Ammon's horn (tissue), 1 donor: ENCODE measurements around the gene C1orf52.
A peak's percentile ranks its signal among the peaks of the same experiment; 100 is the strongest.
"Not testable (repeated sequence)": the region's sequence is repeated elsewhere in the genome, so short reads cannot be mapped to it uniquely, and the experiment has no call there.

ENCODE experiments used
- DNase-seq: peaks from one replicate; pipeline ENCODE4 v3.0.0-alpha.2; 2016; ENCODE audit warnings: low spot score

Gene C1orf52

GRCh38 chr1:85277802-85278201, 18.3 kb upstream of the C1orf52 start:
- DNase-seq, result no peak

GRCh38 chr1:85276978-85277639, 17.6 kb upstream of the C1orf52 start:
- DNase-seq, result no peak

GRCh38 chr1:85276215-85276977, 16.9 kb upstream of the C1orf52 start, which contains the start of gene BCL10:
Gene BCL10 (minus strand): TSS chr1:85276632. CDS start chr1:85276352, 280 bp downstream.
- peak; percentile 100 for DNase-seq

- DNase-seq, result no peak
Measured at GRCh38 chr1:85275701-85276214, 16.3 kb upstream of the C1orf52 start.

- no peak for DNase-seq
Measured at GRCh38 chr1:85274969-85275453, 15.5 kb upstream of the C1orf52 start.

GRCh38 chr1:85273397-85273796, 13.9 kb upstream of the C1orf52 start:
- no peak for DNase-seq

GRCh38 chr1:85268801-85269585, 9.5 kb upstream of the C1orf52 start:
- no peak for DNase-seq

- no peak for DNase-seq
Measured at GRCh38 chr1:85267313-85267712, 7.9 kb upstream of the C1orf52 start.

- DNase-seq, result no peak
Measured at GRCh38 chr1:85264150-85264549, 4.7 kb upstream of the C1orf52 start.

GRCh38 chr1:85262985-85263384, 3.5 kb upstream of the C1orf52 start:
- no peak for DNase-seq

GRCh38 chr1:85259912-85260274, 431 bp upstream of the C1orf52 start:
- DNase-seq, result peak; percentile 40

- DNase-seq, result no peak
Measured at GRCh38 chr1:85258536-85259117, 835 bp downstream of the C1orf52 start.

- not testable (repeated sequence) for DNase-seq
Measured at GRCh38 chr1:85249042-85249441, 10.4 kb downstream of the C1orf52 start.

- DNase-seq, result no peak
Measured at GRCh38 chr1:85245891-85246290, 13.6 kb downstream of the C1orf52 start.

- DNase-seq, result no peak
Measured at GRCh38 chr1:85245456-85245855, 14.0 kb downstream of the C1orf52 start.

- DNase-seq, result no peak
Measured at GRCh38 chr1:85244271-85245061, 15.0 kb downstream of the C1orf52 start.

GRCh38 chr1:85243372-85243771, 16.1 kb downstream of the C1orf52 start:
- no peak for DNase-seq

GRCh38 chr1:85240643-85241042, 18.8 kb downstream of the C1orf52 start:
- DNase-seq, result no peak

GRCh38 chr1:85240174-85240601, 19.3 kb downstream of the C1orf52 start:
- peak; percentile 15 for DNase-seq

- no peak for DNase-seq
Measured at GRCh38 chr1:85237613-85238012, 21.8 kb downstream of the C1orf52 start.
